HepG2 (cell line): ENCODE data around the gene VBP1. TPM values are rescaled to one million over a fixed set of nuclear protein-coding genes. Genes with fewer than 3 reads are reported as not detected.

Experiments used
- ATAC-seq: fragments of 200-7000 bp; cut with Tn5 transposase; 3 replicates; pipeline ENCODE4 v1.9.1; 2020; ENCODE audit warnings: mild to moderate bottlenecking, moderate library complexity
- BruUV-seq: library from RNA; stranded (reverse); fragments of 400-500 nt; replicated peaks from 2 replicates; lab custom pipeline; 2021; lab: Mats Ljungman, UMichigan
- CTCF ChIA-PET: fragments of 300-600 bp; formaldehyde crosslinking; extraction: SDS; loops from one replicate; lab custom pipeline; 2021; ENCODE audit warnings: low total read pairs, inconsistent platforms, low intra/inter-chr PET ratio; lab: Yijun Ruan, JAX
- POLR2A ChIA-PET: fragments of 350-600 bp; sonication (Branson Sonifier 250); formaldehyde crosslinking; loops from one replicate; lab custom pipeline; 2020; ENCODE audit warnings: antibody characterized with exemption, inconsistent platforms; lab: Yijun Ruan, JAX
- DNase-seq: peaks from one replicate; pipeline ENCODE4 v3.0.0-alpha.2; 2015; ENCODE audit warnings: low spot score
- FAIRE-seq: peaks from 3 replicates; lab custom pipeline; 2011; peaks lifted over from hg19 to GRCh38; lab: Jason Lieb, UNC
- H2AFZ ChIP-seq: one replicate; pipeline ENCODE4 v1.6.1; 2011; ENCODE audit warnings: low read length, inconsistent platforms
- H3K27ac ChIP-seq: fragments of 300-600 bp; 3 replicates; pipeline ENCODE4 v1.8.0; 2011; ENCODE audit warnings: mixed run types, mild to moderate bottlenecking, mixed read lengths, low read length, inconsistent platforms; ENCODE audit not compliant: insufficient read depth; ENCODE audit errors: extremely low read length
- H3K27me3 ChIP-seq, 2 experiments: fragments of 200-600 bp in 1 of 2; 2 replicates in 1 of 2; 3 replicates in 1 of 2; pipeline versions ENCODE4 v1.6.0 to v1.8.0; 2011; ENCODE audit warnings: low read length in 2 of 2, mild to moderate bottlenecking in 2 of 2, moderate library complexity in 2 of 2, inconsistent platforms in 1 of 2; ENCODE audit not compliant: insufficient read depth in 2 of 2, control insufficient read depth in 1 of 2
- H3K36me3 ChIP-seq, 2 experiments: fragments of 200-600 bp in 1 of 2; replicated peaks in 1 of 2; 2 replicates in 1 of 2; 3 replicates in 1 of 2; pipeline versions ENCODE4 v1.5.1 to v1.8.0; 2011; ENCODE audit warnings: low read length in 2 of 2, inconsistent platforms in 1 of 2; ENCODE audit not compliant: insufficient read depth in 2 of 2, control insufficient read depth in 1 of 2
- H3K4me1 ChIP-seq: 2 replicates; pipeline ENCODE4 v1.5.1; 2012; ENCODE audit warnings: low read length, inconsistent platforms; ENCODE audit not compliant: insufficient read depth
- H3K4me2 ChIP-seq: 2 replicates; pipeline ENCODE4 v1.6.0; 2011; ENCODE audit warnings: low read depth, low read length, inconsistent platforms
- H3K4me3 ChIP-seq, 3 experiments: fragments of 200-600 bp in 1 of 3; sonication (generic), shearing (Covaris generic) in 1 of 3; replicated peaks in 1 of 3; 2 replicates each; pipeline ENCODE4 v1.5.1; 2011 to 2016; ENCODE audit warnings: low read length in 3 of 3, inconsistent platforms in 2 of 3, low read depth in 2 of 3, mild to moderate bottlenecking in 2 of 3, control low read depth in 1 of 3, mixed read lengths in 1 of 3; ENCODE audit not compliant: insufficient read depth in 1 of 3
- H3K79me2 ChIP-seq: one replicate; pipeline ENCODE4 v1.6.1; 2011; ENCODE audit warnings: low read length, inconsistent platforms; ENCODE audit not compliant: insufficient read depth
- H3K9ac ChIP-seq: 2 replicates; pipeline ENCODE4 v1.6.0; 2011; ENCODE audit warnings: mild to moderate bottlenecking, low read depth, low read length, inconsistent platforms; ENCODE audit not compliant: insufficient read depth
- H3K9me3 ChIP-seq: 2 replicates; pipeline ENCODE4 v1.5.1; 2012; ENCODE audit warnings: mild to moderate bottlenecking, low read length
- H4K20me1 ChIP-seq: 2 replicates; pipeline ENCODE4 v1.6.0; 2011; ENCODE audit warnings: inconsistent platforms, mild to moderate bottlenecking, low read length, moderate library complexity; ENCODE audit not compliant: insufficient read depth
- CENPT ChIP-seq: sonication (generic); formaldehyde crosslinking; IDR thresholded peaks from 2 replicates; pipeline ENCODE4 v1.8.0; 2022; ENCODE audit warnings: low read depth, mild to moderate bottlenecking, moderate library complexity, missing genetic modification reagents
- CSRNP1 ChIP-seq: sonication (generic); formaldehyde crosslinking; IDR thresholded peaks from 2 replicates; pipeline ENCODE4 v1.8.1; 2023; ENCODE audit warnings: mild to moderate bottlenecking, missing genetic modification reagents
- DR1 ChIP-seq: sonication (generic); formaldehyde crosslinking; IDR thresholded peaks from 2 replicates; pipeline ENCODE4 v1.8.0; 2021; ENCODE audit warnings: mild to moderate bottlenecking, missing genetic modification reagents, inconsistent platforms
- DZIP1 ChIP-seq: sonication (generic); formaldehyde crosslinking; IDR thresholded peaks from 2 replicates; pipeline ENCODE4 v1.5.0; 2020; ENCODE audit warnings: mild to moderate bottlenecking, missing genetic modification reagents
- FOXK1 ChIP-seq: sonication (generic); formaldehyde crosslinking; IDR thresholded peaks from 2 replicates; pipeline ENCODE4 v1.4.0; 2020; ENCODE audit warnings: low read depth, missing genetic modification reagents, borderline replicate concordance
- FOXK2 ChIP-seq: fragments of 450-650 bp; IDR thresholded peaks from 2 replicates; pipeline ENCODE4 v1.6.1; 2016
- FOXO1 ChIP-seq: sonication (generic); formaldehyde crosslinking; IDR thresholded peaks from 2 replicates; pipeline ENCODE4 v1.4.0; 2020; ENCODE audit warnings: missing genetic modification reagents
- HNRNPUL1 ChIP-seq: fragments of 200-400 bp; formaldehyde crosslinking; IDR thresholded peaks from 2 replicates; pipeline ENCODE4 v1.6.1; 2017; ENCODE audit warnings: low read depth, mild to moderate bottlenecking, low read length, moderate library complexity
- KLF13 ChIP-seq: sonication (generic); formaldehyde crosslinking; IDR thresholded peaks from 2 replicates; pipeline ENCODE4 v1.4.0; 2020; ENCODE audit warnings: mild to moderate bottlenecking, missing genetic modification reagents
- MAFG ChIP-seq: sonication (generic); formaldehyde crosslinking; IDR thresholded peaks from 2 replicates; pipeline ENCODE4 v1.5.1; 2020; ENCODE audit warnings: mild to moderate bottlenecking, missing genetic modification reagents
- RBAK ChIP-seq: sonication (generic); formaldehyde crosslinking; IDR thresholded peaks from 2 replicates; pipeline ENCODE4 v1.5.1; 2020; ENCODE audit warnings: mild to moderate bottlenecking, missing genetic modification reagents
- ZFP90 ChIP-seq: sonication (generic); formaldehyde crosslinking; IDR thresholded peaks from 2 replicates; pipeline ENCODE4 v1.8.0; 2022; ENCODE audit warnings: missing genetic modification reagents, mild to moderate bottlenecking, inconsistent platforms, borderline replicate concordance
- ZNF274 ChIP-seq: sonication (generic); formaldehyde crosslinking; IDR thresholded peaks from 2 replicates; pipeline ENCODE4 v1.5.1; 2020; ENCODE audit warnings: mild to moderate bottlenecking, missing genetic modification reagents
- ZNF883 ChIP-seq: sonication (generic); formaldehyde crosslinking; IDR thresholded peaks from 2 replicates; pipeline ENCODE4 v1.5.1; 2020; ENCODE audit warnings: mild to moderate bottlenecking, missing genetic modification reagents; ENCODE audit errors: not compliant biosample characterization
- WGBS: methylation state at CpG from one replicate; pipeline ENCODE4 v1.1.6; 2017; ENCODE audit warnings: low lambda C conversion rate; 5-methylcytosine and 5-hydroxymethylcytosine counted together
- in situ Hi-C: cut with HindIII; loops from 2 replicates; pipeline ENCODE4 v1.10.0; 2017; ENCODE audit warnings: low pct_unique_long_range_greater_than_20kb; ENCODE audit not compliant: extremely low pct_ligation_motif_present
- intact Hi-C: fragments of 100-400 bp; cut with micrococcal nuclease; formaldehyde crosslinking; loops from one replicate; pipeline ENCODE4 v1.10.0; 2022; ENCODE audit not compliant: unreplicated experiment
- polyA plus RNA-seq, 8 experiments: library from polyadenylated mRNA; depleted of rRNA in 3 of 8; stranded (reverse) in 7 of 8; unstranded in 1 of 8; fragments of >200 nt; fragmentation: Illumina TruSeq in 4 of 8; extraction: Trizol in 4 of 8; gene quantifications; 2 replicates each; pipeline versions ENCODE4 v1.2.1 to v1.2.3, GENCODE V29; 2011 to 2016; ENCODE audit warnings: low read depth in 4 of 8, missing spikeins in 1 of 8, mixed read lengths in 1 of 8; ENCODE audit not compliant: insufficient read depth in 1 of 8
- total RNA-seq, 5 experiments: library from RNA; depleted of rRNA; stranded (reverse); fragments of >200 nt; fragmentation: Illumina TruSeq; extraction: Trizol; gene quantifications; 2 replicates each; pipeline ENCODE4 v1.2.3, GENCODE V29; 2016; ENCODE audit warnings: low read depth in 1 of 5
- TF ChIP-seq, protein P1 (sequence below): sonication (generic); formaldehyde crosslinking; IDR thresholded peaks from 2 replicates; pipeline ENCODE4 v1.4.0; 2020; ENCODE audit warnings: missing genetic modification reagents

Gene VBP1
- total and polyA plus RNA-seq, 2 of the 13 experiments (the other 11 are each of a cell fraction or from before 2014, with no cell fraction given) = 20.4 to 72.6 TPM

GRCh38 chrX:155237719-155238118 lies 21.5 kb downstream of the VBP1 start:
- WGBS = 92% methylated on average over 5 of the region's 5 CpGs
- in situ Hi-C loops (no loop called here), intact Hi-C loops (no loop called here)
- no peak for ATAC-seq
- ChIA-PET CTCF (no interaction called here), POLR2A (no interaction called here)
- H3K27ac ChIP-seq = no peak overlapping the region
- H2AFZ ChIP-seq = no peak overlapping the region
- DNase-seq = no peak
- no peak overlapping the region for H3K4me2 ChIP-seq
- H3K36me3 ChIP-seq = peaks cover 0 to 14% of the 10 kb centered on the region in 2 experiments; a peak in 4 of 5 replicates
- no peaks in the 10 kb centered on the region for H3K27me3 ChIP-seq
- FAIRE-seq = no peak
- no peaks in the 10 kb centered on the region for H3K79me2 ChIP-seq
- H3K4me1 ChIP-seq = peaks cover 9% of the 10 kb centered on the region; the same call in 1 of the 2 replicates
- no peak overlapping the region for H3K9ac ChIP-seq
- TF ChIP-seq FOXK1 (CRISPR knock-in tag) (no peak), MAFG (CRISPR knock-in tag) (no peak), ZNF883 (CRISPR knock-in tag) (no peak), KLF13 (CRISPR knock-in tag) (no peak), CENPT (CRISPR knock-in tag) (no peak), ZNF274 (CRISPR knock-in tag) (no peak)
- H3K9me3 ChIP-seq = no peaks in the 10 kb centered on the region
- no TSS peak for BruUV-seq
- H3K4me3 ChIP-seq = no peak overlapping the region
- H4K20me1 ChIP-seq = no peaks in the 10 kb centered on the region

DNA sequence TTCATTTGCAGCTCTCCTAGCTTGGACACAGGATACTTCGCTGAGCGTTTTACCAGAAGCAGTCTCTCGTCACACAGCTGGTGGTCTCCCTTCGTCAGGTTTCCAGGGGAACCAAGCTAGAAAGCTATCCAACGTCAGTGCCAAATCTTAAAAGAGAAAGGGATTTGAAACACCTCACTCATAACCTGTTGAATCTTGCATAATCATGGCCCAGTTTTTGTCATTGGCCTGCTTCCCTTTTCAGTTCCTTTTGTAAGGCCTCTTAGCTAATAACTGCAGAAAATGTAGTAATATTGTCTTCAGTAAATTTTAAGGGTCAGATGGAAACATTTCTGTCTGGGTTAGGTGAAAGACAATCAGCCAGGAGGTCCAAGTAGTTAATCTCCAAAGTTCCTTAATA lies 26.0 kb downstream of the VBP1 start:
- DNase-seq = no peak
- POLR2A ChIA-PET = no interaction called here
- 100% methylated on average over 1 of the region's 5 CpGs for WGBS
- Histone ChIP-seq H3K4me3 (no peak overlapping the region), H3K4me2 (no peak overlapping the region), H3K36me3 (peaks cover 0 to 8% of the 10 kb centered on the region in 2 experiments; a peak in 3 of 5 replicates), H3K27me3 (no peaks in the 10 kb centered on the region), H3K4me1 (no peaks in the 10 kb centered on the region), H3K9me3 (no peaks in the 10 kb centered on the region), H3K79me2 (no peaks in the 10 kb centered on the region), H3K9ac (no peak overlapping the region), H4K20me1 (no peaks in the 10 kb centered on the region), H2AFZ (no peak overlapping the region), H3K27ac (no peak overlapping the region)
- CTCF ChIA-PET = no interaction called here
- in situ Hi-C loops = no loop called here
- BruUV-seq = no TSS peak
- FAIRE-seq = no peak
- intact Hi-C loops = no loop called here
- ATAC-seq = no peak
- TF ChIP-seq ZNF274 (CRISPR knock-in tag) (no peak), FOXO1 (no peak), DZIP1 (CRISPR knock-in tag) (no peak), ZFP90 (CRISPR knock-in tag) (no peak), RBAK (no peak), DR1 (no peak), HNRNPUL1 (no peak), CSRNP1 (CRISPR knock-in tag) (no peak), FOXK2 (no peak)
- TF ChIP-seq, protein P1, sequence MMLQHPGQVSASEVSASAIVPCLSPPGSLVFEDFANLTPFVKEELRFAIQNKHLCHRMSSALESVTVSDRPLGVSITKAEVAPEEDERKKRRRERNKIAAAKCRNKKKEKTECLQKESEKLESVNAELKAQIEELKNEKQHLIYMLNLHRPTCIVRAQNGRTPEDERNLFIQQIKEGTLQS (CRISPR knock-in tag) = no peak
